ENCODE results near the gene RBM43. TPM values are rescaled to one million over a fixed set of nuclear protein-coding genes. Genes with fewer than 3 reads are reported as not detected.

Gene RBM43
- total and polyA plus RNA-seq, 2 experiments from 2014 or later: 0.62 to 4.6 TPM

- TF ChIP-seq EZH2 (IDR thresholded peaks at IDR 0.05; ENCODE audit: borderline replicate concordance): no peak
- TF ChIP-seq CTCF (IDR thresholded peaks at IDR 0.05; ENCODE audit: poor library complexity): no peak
- no peak for TF ChIP-seq EZH2phosphoT487 (IDR thresholded peaks at IDR 0.05; ENCODE audit: low read depth, severe bottlenecking, unreplicated experiment)
- Histone ChIP-seq H3K79me2 (no peaks in the 10 kb centered on the region), H3K9me3 (ENCODE audit: low read depth) (peaks cover 3% of the 10 kb centered on the region), H3K4me3 (no peak overlapping the region), H2AFZ (no peak overlapping the region), H3K27ac (no peak overlapping the region), H4K20me1 (ENCODE audit: insufficient read depth, poor library complexity, severe bottlenecking) (no peaks in the 10 kb centered on the region), H3K4me1 (ENCODE audit: insufficient read depth) (no peaks in the 10 kb centered on the region), H3K4me2 (no peak overlapping the region), H3K36me3 (replicated peaks; ENCODE audit: insufficient read depth, low read depth) (no peaks in the 10 kb centered on the region), H3K9me2 (replicated peaks; ENCODE audit: insufficient read depth) (no peaks in the 10 kb centered on the region), H3K27me3 (no peaks in the 10 kb centered on the region)
- 94% methylated on average over 2 of the region's 2 CpGs for WGBS (ENCODE audit: low lambda C conversion rate, missing lambda C conversion rate)
- DNase-seq (ENCODE audit: low spot score): no peak
Measured at GRCh38 chr2:151230627-151231140, 31.0 kb downstream of the RBM43 start.

GRCh38 chr2:151228847-151229512 is 32.7 kb downstream of the RBM43 start:
- Histone ChIP-seq H3K4me3 (no peak overlapping the region), H3K9me2 (replicated peaks; ENCODE audit: insufficient read depth) (no peaks in the 10 kb centered on the region), H3K4me1 (ENCODE audit: insufficient read depth) (no peaks in the 10 kb centered on the region), H3K9me3 (ENCODE audit: low read depth) (peaks cover 3% of the 10 kb centered on the region), H3K27me3 (no peaks in the 10 kb centered on the region), H3K79me2 (no peaks in the 10 kb centered on the region), H2AFZ (no peak overlapping the region), H3K27ac (no peak overlapping the region), H4K20me1 (ENCODE audit: insufficient read depth, poor library complexity, severe bottlenecking) (no peaks in the 10 kb centered on the region), H3K36me3 (replicated peaks; ENCODE audit: insufficient read depth, low read depth) (no peaks in the 10 kb centered on the region), H3K4me2 (no peak overlapping the region)
- TF ChIP-seq EZH2 (IDR thresholded peaks at IDR 0.05; ENCODE audit: borderline replicate concordance): no peak
- TF ChIP-seq EZH2phosphoT487 (IDR thresholded peaks at IDR 0.05; ENCODE audit: low read depth, severe bottlenecking, unreplicated experiment): no peak
- TF ChIP-seq CTCF (IDR thresholded peaks at IDR 0.05; ENCODE audit: poor library complexity): no peak
- no peak for DNase-seq (ENCODE audit: low spot score)

GRCh38 chr2:151217343-151217742 is 44.3 kb downstream of the RBM43 start:
- no peak for DNase-seq (ENCODE audit: low spot score)
- Histone ChIP-seq H3K4me2 (no peak overlapping the region), H3K4me3 (no peak overlapping the region), H2AFZ (no peak overlapping the region), H3K27ac (no peak overlapping the region), H4K20me1 (ENCODE audit: insufficient read depth, poor library complexity, severe bottlenecking) (no peaks in the 10 kb centered on the region), H3K9me3 (ENCODE audit: low read depth) (no peaks in the 10 kb centered on the region), H3K4me1 (ENCODE audit: insufficient read depth) (no peaks in the 10 kb centered on the region), H3K79me2 (no peaks in the 10 kb centered on the region), H3K27me3 (no peaks in the 10 kb centered on the region), H3K9me2 (replicated peaks; ENCODE audit: insufficient read depth) (no peaks in the 10 kb centered on the region), H3K36me3 (replicated peaks; ENCODE audit: insufficient read depth, low read depth) (no peaks in the 10 kb centered on the region)
- TF ChIP-seq EZH2 (IDR thresholded peaks at IDR 0.05; ENCODE audit: borderline replicate concordance) (no peak), CTCF (IDR thresholded peaks at IDR 0.05; ENCODE audit: poor library complexity) (no peak), EZH2phosphoT487 (IDR thresholded peaks at IDR 0.05; ENCODE audit: low read depth, severe bottlenecking, unreplicated experiment) (no peak)
- 70% methylated on average over 3 of the region's 3 CpGs for WGBS (ENCODE audit: low lambda C conversion rate, missing lambda C conversion rate)

Data from hepatocyte (in vitro differentiated cells).